ENCODE measurements around the gene MYH14. TPM values are rescaled to one million over a fixed set of nuclear protein-coding genes. Genes with fewer than 3 reads are reported as not detected.

MYH14 gene
- total and polyA plus RNA-seq, 9 of the 15 experiments (the other 6 are each of a cell fraction or from before 2014, with no cell fraction given) = 0.04 to 0.86 (median 0.19) TPM; not detected in 2

DNA sequence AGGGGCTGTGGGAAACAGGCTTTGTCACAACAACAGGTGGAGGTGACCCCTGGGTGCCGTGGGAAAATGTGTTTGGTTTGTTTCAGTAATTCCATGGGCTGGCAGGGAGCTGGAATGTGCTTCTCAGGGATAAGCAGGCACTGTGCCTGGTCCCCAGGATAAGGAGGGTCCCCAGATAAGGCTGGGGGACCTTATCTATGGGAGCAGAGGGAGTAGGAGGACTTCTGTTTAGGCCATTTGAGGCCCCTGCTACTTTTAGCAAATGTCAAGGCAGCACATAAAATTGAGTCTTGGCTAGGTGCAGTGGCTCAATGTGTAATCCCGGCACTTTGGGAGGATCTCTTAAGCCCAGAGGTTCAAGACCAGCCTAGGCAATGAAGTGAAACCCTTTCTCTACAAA lies 66.2 kb downstream of the MYH14 start (continued):
- TF ChIP-seq, protein P1, sequence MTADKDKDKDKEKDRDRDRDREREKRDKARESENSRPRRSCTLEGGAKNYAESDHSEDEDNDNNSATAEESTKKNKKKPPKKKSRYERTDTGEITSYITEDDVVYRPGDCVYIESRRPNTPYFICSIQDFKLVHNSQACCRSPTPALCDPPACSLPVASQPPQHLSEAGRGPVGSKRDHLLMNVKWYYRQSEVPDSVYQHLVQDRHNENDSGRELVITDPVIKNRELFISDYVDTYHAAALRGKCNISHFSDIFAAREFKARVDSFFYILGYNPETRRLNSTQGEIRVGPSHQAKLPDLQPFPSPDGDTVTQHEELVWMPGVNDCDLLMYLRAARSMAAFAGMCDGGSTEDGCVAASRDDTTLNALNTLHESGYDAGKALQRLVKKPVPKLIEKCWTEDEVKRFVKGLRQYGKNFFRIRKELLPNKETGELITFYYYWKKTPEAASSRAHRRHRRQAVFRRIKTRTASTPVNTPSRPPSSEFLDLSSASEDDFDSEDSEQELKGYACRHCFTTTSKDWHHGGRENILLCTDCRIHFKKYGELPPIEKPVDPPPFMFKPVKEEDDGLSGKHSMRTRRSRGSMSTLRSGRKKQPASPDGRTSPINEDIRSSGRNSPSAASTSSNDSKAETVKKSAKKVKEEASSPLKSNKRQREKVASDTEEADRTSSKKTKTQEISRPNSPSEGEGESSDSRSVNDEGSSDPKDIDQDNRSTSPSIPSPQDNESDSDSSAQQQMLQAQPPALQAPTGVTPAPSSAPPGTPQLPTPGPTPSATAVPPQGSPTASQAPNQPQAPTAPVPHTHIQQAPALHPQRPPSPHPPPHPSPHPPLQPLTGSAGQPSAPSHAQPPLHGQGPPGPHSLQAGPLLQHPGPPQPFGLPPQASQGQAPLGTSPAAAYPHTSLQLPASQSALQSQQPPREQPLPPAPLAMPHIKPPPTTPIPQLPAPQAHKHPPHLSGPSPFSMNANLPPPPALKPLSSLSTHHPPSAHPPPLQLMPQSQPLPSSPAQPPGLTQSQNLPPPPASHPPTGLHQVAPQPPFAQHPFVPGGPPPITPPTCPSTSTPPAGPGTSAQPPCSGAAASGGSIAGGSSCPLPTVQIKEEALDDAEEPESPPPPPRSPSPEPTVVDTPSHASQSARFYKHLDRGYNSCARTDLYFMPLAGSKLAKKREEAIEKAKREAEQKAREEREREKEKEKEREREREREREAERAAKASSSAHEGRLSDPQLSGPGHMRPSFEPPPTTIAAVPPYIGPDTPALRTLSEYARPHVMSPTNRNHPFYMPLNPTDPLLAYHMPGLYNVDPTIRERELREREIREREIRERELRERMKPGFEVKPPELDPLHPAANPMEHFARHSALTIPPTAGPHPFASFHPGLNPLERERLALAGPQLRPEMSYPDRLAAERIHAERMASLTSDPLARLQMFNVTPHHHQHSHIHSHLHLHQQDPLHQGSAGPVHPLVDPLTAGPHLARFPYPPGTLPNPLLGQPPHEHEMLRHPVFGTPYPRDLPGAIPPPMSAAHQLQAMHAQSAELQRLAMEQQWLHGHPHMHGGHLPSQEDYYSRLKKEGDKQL (CRISPR knock-in tag; IDR thresholded peaks at IDR 0.05; ENCODE audit: borderline replicate concordance) = 0 out of 2 replicates have a peak, but pooled peaks have one; percentile 91
- TF ChIP-seq JUNB (CRISPR knock-in tag; conservative IDR thresholded peaks at IDR 0.05) (no peak), MTA3 (IDR thresholded peaks at IDR 0.05; ENCODE audit: borderline replicate concordance) (peak; percentile 67; the same call in 1 of the 2 replicates), ZNF431 (CRISPR knock-in tag; IDR thresholded peaks at IDR 0.05) (no peak), PTTG1 (tag; IDR thresholded peaks at IDR 0.05; ENCODE audit: low read depth) (no peak), FOSL1 (tag; conservative IDR thresholded peaks at IDR 0.05) (peak; percentile 64), POLR2A (conservative IDR thresholded peaks at IDR 0.05) (no peak), ZNF696 (CRISPR knock-in tag; conservative IDR thresholded peaks at IDR 0.05) (no peak), ZNF717 (CRISPR knock-in tag; IDR thresholded peaks at IDR 0.05) (no peak), RFX7 (CRISPR knock-in tag; IDR thresholded peaks at IDR 0.05) (no peak), ZNF408 (CRISPR knock-in tag; IDR thresholded peaks at IDR 0.05; ENCODE audit: low read depth) (no peak), RBM25 (IDR thresholded peaks at IDR 0.05; ENCODE audit: low read depth, low read length, severe bottlenecking) (no peak)
- TF ChIP-seq, protein P2, sequence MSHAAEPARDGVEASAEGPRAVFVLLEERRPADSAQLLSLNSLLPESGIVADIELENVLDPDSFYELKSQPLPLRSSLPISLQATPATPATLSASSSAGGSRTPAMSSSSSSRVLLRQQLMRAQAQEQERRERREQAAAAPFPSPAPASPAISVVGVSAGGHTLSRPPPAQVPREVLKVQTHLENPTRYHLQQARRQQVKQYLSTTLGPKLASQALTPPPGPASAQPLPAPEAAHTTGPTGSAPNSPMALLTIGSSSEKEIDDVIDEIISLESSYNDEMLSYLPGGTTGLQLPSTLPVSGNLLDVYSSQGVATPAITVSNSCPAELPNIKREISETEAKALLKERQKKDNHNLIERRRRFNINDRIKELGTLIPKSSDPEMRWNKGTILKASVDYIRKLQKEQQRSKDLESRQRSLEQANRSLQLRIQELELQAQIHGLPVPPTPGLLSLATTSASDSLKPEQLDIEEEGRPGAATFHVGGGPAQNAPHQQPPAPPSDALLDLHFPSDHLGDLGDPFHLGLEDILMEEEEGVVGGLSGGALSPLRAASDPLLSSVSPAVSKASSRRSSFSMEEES (CRISPR knock-in tag; IDR thresholded peaks at IDR 0.05) = no peak
- TF ChIP-seq, protein P3, sequence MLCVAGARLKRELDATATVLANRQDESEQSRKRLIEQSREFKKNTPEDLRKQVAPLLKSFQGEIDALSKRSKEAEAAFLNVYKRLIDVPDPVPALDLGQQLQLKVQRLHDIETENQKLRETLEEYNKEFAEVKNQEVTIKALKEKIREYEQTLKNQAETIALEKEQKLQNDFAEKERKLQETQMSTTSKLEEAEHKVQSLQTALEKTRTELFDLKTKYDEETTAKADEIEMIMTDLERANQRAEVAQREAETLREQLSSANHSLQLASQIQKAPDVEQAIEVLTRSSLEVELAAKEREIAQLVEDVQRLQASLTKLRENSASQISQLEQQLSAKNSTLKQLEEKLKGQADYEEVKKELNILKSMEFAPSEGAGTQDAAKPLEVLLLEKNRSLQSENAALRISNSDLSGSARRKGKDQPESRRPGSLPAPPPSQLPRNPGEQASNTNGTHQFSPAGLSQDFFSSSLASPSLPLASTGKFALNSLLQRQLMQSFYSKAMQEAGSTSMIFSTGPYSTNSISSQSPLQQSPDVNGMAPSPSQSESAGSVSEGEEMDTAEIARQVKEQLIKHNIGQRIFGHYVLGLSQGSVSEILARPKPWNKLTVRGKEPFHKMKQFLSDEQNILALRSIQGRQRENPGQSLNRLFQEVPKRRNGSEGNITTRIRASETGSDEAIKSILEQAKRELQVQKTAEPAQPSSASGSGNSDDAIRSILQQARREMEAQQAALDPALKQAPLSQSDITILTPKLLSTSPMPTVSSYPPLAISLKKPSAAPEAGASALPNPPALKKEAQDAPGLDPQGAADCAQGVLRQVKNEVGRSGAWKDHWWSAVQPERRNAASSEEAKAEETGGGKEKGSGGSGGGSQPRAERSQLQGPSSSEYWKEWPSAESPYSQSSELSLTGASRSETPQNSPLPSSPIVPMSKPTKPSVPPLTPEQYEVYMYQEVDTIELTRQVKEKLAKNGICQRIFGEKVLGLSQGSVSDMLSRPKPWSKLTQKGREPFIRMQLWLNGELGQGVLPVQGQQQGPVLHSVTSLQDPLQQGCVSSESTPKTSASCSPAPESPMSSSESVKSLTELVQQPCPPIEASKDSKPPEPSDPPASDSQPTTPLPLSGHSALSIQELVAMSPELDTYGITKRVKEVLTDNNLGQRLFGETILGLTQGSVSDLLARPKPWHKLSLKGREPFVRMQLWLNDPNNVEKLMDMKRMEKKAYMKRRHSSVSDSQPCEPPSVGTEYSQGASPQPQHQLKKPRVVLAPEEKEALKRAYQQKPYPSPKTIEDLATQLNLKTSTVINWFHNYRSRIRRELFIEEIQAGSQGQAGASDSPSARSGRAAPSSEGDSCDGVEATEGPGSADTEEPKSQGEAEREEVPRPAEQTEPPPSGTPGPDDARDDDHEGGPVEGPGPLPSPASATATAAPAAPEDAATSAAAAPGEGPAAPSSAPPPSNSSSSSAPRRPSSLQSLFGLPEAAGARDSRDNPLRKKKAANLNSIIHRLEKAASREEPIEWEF (CRISPR knock-in tag; IDR thresholded peaks at IDR 0.05) = 0 out of 2 replicates have a peak, but pooled peaks have one; percentile 32

All from K562 (cell line).